ENCODE data around the gene ITFG2. TPM values are rescaled to one million over a fixed set of nuclear protein-coding genes. Genes with fewer than 3 reads are reported as not detected.

Gene ITFG2
- total RNA-seq, 1 experiment from 2014 or later = 41.6 TPM

- peaks cover 14 to 35% of the 10 kb centered on the region in 2 experiments for H3K4me1 Mint-ChIP-seq
- Histone ChIP-seq H3K9me3 (ENCODE audit: control insufficient read depth, low read depth, low read length) (no peaks in the 10 kb centered on the region), H3K79me1 (ENCODE audit: insufficient read depth, low read depth, low read length, poor library complexity, severe bottlenecking) (no peaks in the 10 kb centered on the region), H3T11ph (ENCODE audit: low read length) (no peak overlapping the region), H3K9ac (ENCODE audit: extremely low read depth, insufficient read length, low read length) (no peak overlapping the region), H4K20me1 (ENCODE audit: control insufficient read depth, insufficient read depth, insufficient read length) (no peaks in the 10 kb centered on the region), H3K23ac (ENCODE audit: insufficient read length, low read depth, low read length) (no peak overlapping the region), H2BK20ac (ENCODE audit: low read depth, low read length, poor library complexity, severe bottlenecking) (no peak overlapping the region), H4K8ac (replicated peaks; ENCODE audit: insufficient read length, low read depth, low read length) (no peak overlapping the region), H2AFZ (ENCODE audit: low read length) (no peak overlapping the region), H3K4me1 (ENCODE audit: insufficient read depth, low read length) (no peaks in the 10 kb centered on the region), H4K91ac (ENCODE audit: insufficient read length, low read depth, low read length) (no peak overlapping the region), H3K79me2 (ENCODE audit: insufficient read depth, low read length) (no peaks in the 10 kb centered on the region), H4K5ac (ENCODE audit: insufficient read length, low read depth, low read length) (no peak overlapping the region), H3K18ac (ENCODE audit: insufficient read length, low read depth, low read length) (no peak overlapping the region), H3K4me2 (ENCODE audit: insufficient read depth, insufficient read length, low read length) (no peak overlapping the region), H3K27me3 (ENCODE audit: insufficient read depth, low read length) (no peaks in the 10 kb centered on the region), H3K4ac (ENCODE audit: low read depth, low read length) (no peak overlapping the region), H2BK5ac (ENCODE audit: insufficient read length, low read length) (no peak overlapping the region), H2BK120ac (ENCODE audit: low read depth, low read length, poor library complexity, severe bottlenecking) (no peak overlapping the region), H3K14ac (ENCODE audit: insufficient read depth, low read length) (no peak overlapping the region), H2AK5ac (ENCODE audit: insufficient read length, low read length) (no peak overlapping the region), H3K56ac (ENCODE audit: insufficient read length, low read depth, low read length) (no peak overlapping the region), H2BK15ac (ENCODE audit: low read depth, low read length) (no peak overlapping the region), H3K23me2 (ENCODE audit: insufficient read length, low read depth, low read length, poor library complexity, severe bottlenecking) (no peaks in the 10 kb centered on the region), H3K27ac (ENCODE audit: insufficient read length, low read depth, low read length) (no peak overlapping the region), H2BK12ac (ENCODE audit: insufficient read length, low read depth, low read length) (no peak overlapping the region)
- DNase-seq = no peak
- no peaks in the 10 kb centered on the region for H3K9me3 Mint-ChIP-seq
- no peak overlapping the region for H3K4me3 Mint-ChIP-seq
- H3K27me3 Mint-ChIP-seq (ENCODE audit: low read depth) = no peaks in the 10 kb centered on the region; the same call in none of the 2 replicates
- no peak for TF ChIP-seq CTCF (conservative IDR thresholded peaks at IDR 0.05)
- H3K27ac Mint-ChIP-seq = no peak overlapping the region
- peaks cover 48 to 61% (median 61%) of the 10 kb centered on the region in 3 experiments for H3K36me3 Mint-ChIP-seq (ENCODE audit: insufficient read depth in 1 of 3, low read depth in 3 of 3)
Observed at GRCh38 chr12:2860170-2860569, 47.7 kb downstream of the ITFG2 start.
